Measurements from ENCODE around the gene TBCD.
"Not testable (repeated sequence)": the region's sequence is repeated elsewhere in the genome, so short reads cannot be mapped to it uniquely, and the experiment has no call there.

Gene TBCD

GRCh38 chr17:82940226-82941020, 188.6 kb downstream of the TBCD start:
- DNase-seq (ENCODE audit: low read depth): no peak

GRCh38 chr17:82941021-82942001, 189.4 kb downstream of the TBCD start:
- no peak for DNase-seq (ENCODE audit: low read depth)

GRCh38 chr17:82942166-82943130, 190.6 kb downstream of the TBCD start:
- DNase-seq (ENCODE audit: low read depth): no peak

GRCh38 chr17:82943339-82943738, 191.5 kb downstream of the TBCD start:
- no peak for DNase-seq (ENCODE audit: low read depth)

- DNase-seq (ENCODE audit: low read depth): no peak
Observed at GRCh38 chr17:82943751-82944150, 191.9 kb downstream of the TBCD start.

GRCh38 chr17:82944990-82945389, 193.1 kb downstream of the TBCD start:
- DNase-seq (ENCODE audit: low read depth): no peak

- no peak for DNase-seq (ENCODE audit: low read depth)
Observed at GRCh38 chr17:82946081-82946480, 194.2 kb downstream of the TBCD start.

- no peak for DNase-seq (ENCODE audit: low read depth)
Observed at GRCh38 chr17:82947051-82947991, 195.5 kb downstream of the TBCD start.

- DNase-seq (ENCODE audit: low read depth): no peak
Observed at GRCh38 chr17:82948081-82948511, 196.2 kb downstream of the TBCD start.

- DNase-seq (ENCODE audit: low read depth): no peak
Observed at GRCh38 chr17:82948957-82949356, 197.1 kb downstream of the TBCD start.

- no peak for DNase-seq (ENCODE audit: low read depth)
Observed at GRCh38 chr17:82949361-82949760, 197.5 kb downstream of the TBCD start.

- DNase-seq (ENCODE audit: low read depth): no peak
Observed at GRCh38 chr17:82949984-82950383, 198.1 kb downstream of the TBCD start.

GRCh38 chr17:82950525-82951102, 198.7 kb downstream of the TBCD start:
- no peak for DNase-seq (ENCODE audit: low read depth)

- no peak for DNase-seq (ENCODE audit: low read depth)
Observed at GRCh38 chr17:82952019-82952418, 200.2 kb downstream of the TBCD start.

- not testable (repeated sequence) for DNase-seq (ENCODE audit: low read depth)
Observed at GRCh38 chr17:82955106-82955505, 203.2 kb downstream of the TBCD start.

GRCh38 chr17:82955627-82956026, 203.8 kb downstream of the TBCD start:
- not testable (repeated sequence) for DNase-seq (ENCODE audit: low read depth)

- DNase-seq (ENCODE audit: low read depth): no peak
Observed at GRCh38 chr17:82956146-82956725, 204.4 kb downstream of the TBCD start.

- no peak for DNase-seq (ENCODE audit: low read depth)
Observed at GRCh38 chr17:82956726-82957468, 205.0 kb downstream of the TBCD start.

- DNase-seq (ENCODE audit: low read depth): no peak
Observed at GRCh38 chr17:82957469-82957795, 205.6 kb downstream of the TBCD start.
